ENCODE measurements around the gene UQCRHL.

The UQCRHL gene

GRCh38 chr1:15764269-15764764, 43.1 kb downstream of the UQCRHL start:
- Histone ChIP-seq H3K27ac (ENCODE audit: low read length) (no peak overlapping the region), H2AFZ (ENCODE audit: low read depth, low read length) (no peak overlapping the region), H3K27me3 (ENCODE audit: low read depth, low read length) (no peaks in the 10 kb centered on the region)

GRCh38 chr1:15762546-15762945, 44.9 kb downstream of the UQCRHL start:
- H3K4me2 ChIP-seq (ENCODE audit: low read length), result no peak overlapping the region
- no peak for TF ChIP-seq CTCF (IDR thresholded peaks at IDR 0.05; ENCODE audit: low read depth, low read length)
- TF ChIP-seq EZH2phosphoT487 (IDR thresholded peaks at IDR 0.05; ENCODE audit: low read depth), result no peak
- H3K27me3 ChIP-seq (ENCODE audit: low read depth, low read length), result no peaks in the 10 kb centered on the region
- peaks cover 7% of the 10 kb centered on the region; the same call in 1 of the 2 replicates for H3K4me1 ChIP-seq (ENCODE audit: low read length)
- H3K79me2 ChIP-seq (ENCODE audit: low read length), result no peaks in the 10 kb centered on the region
- no peak overlapping the region for H3K27ac ChIP-seq (ENCODE audit: low read length)
- no peaks in the 10 kb centered on the region for H3K9me3 ChIP-seq (ENCODE audit: insufficient read depth, low read length)
- H4K20me1 ChIP-seq (ENCODE audit: insufficient read depth, low read length), result no peaks in the 10 kb centered on the region
- no peak overlapping the region for H3K4me3 ChIP-seq (ENCODE audit: low read length)
- no peak overlapping the region for H2AFZ ChIP-seq (ENCODE audit: low read depth, low read length)
- no peaks in the 10 kb centered on the region for H3K36me3 ChIP-seq (replicated peaks; ENCODE audit: low read depth, low read length)
- no peak overlapping the region for H3K9ac ChIP-seq (ENCODE audit: low read length)

More at GRCh38 chr1:15764269-15764764, 43.1 kb downstream of the UQCRHL start:
- Histone ChIP-seq H3K4me2 (ENCODE audit: low read length) (no peak overlapping the region), H3K4me3 (ENCODE audit: low read length) (no peak overlapping the region), H3K79me2 (ENCODE audit: low read length) (no peaks in the 10 kb centered on the region), H4K20me1 (ENCODE audit: insufficient read depth, low read length) (no peaks in the 10 kb centered on the region), H3K4me1 (ENCODE audit: low read length) (peaks cover 7% of the 10 kb centered on the region; the same call in 1 of the 2 replicates), H3K36me3 (replicated peaks; ENCODE audit: low read depth, low read length) (no peaks in the 10 kb centered on the region), H3K9me3 (ENCODE audit: insufficient read depth, low read length) (no peaks in the 10 kb centered on the region), H3K9ac (ENCODE audit: low read length) (no peak overlapping the region)
- TF ChIP-seq EZH2phosphoT487 (IDR thresholded peaks at IDR 0.05; ENCODE audit: low read depth) (no peak), CTCF (IDR thresholded peaks at IDR 0.05; ENCODE audit: low read depth, low read length) (no peak)

GRCh38 chr1:15761366-15762128, 45.9 kb downstream of the UQCRHL start:
- Histone ChIP-seq H3K9ac (ENCODE audit: low read length) (no peak overlapping the region), H3K27me3 (ENCODE audit: low read depth, low read length) (peaks cover 5% of the 10 kb centered on the region; the same call in 1 of the 2 replicates), H3K36me3 (replicated peaks; ENCODE audit: low read depth, low read length) (no peaks in the 10 kb centered on the region), H4K20me1 (ENCODE audit: insufficient read depth, low read length) (no peaks in the 10 kb centered on the region), H3K4me2 (ENCODE audit: low read length) (no peak overlapping the region), H3K9me3 (ENCODE audit: insufficient read depth, low read length) (no peaks in the 10 kb centered on the region), H3K4me1 (ENCODE audit: low read length) (peaks cover 7% of the 10 kb centered on the region; the same call in 1 of the 2 replicates), H3K4me3 (ENCODE audit: low read length) (no peak overlapping the region), H3K27ac (ENCODE audit: low read length) (no peak overlapping the region), H2AFZ (ENCODE audit: low read depth, low read length) (no peak overlapping the region), H3K79me2 (ENCODE audit: low read length) (no peaks in the 10 kb centered on the region)
- TF ChIP-seq CTCF (IDR thresholded peaks at IDR 0.05; ENCODE audit: low read depth, low read length) (no peak), EZH2phosphoT487 (IDR thresholded peaks at IDR 0.05; ENCODE audit: low read depth) (no peak)

GRCh38 chr1:15760520-15761211, 46.8 kb downstream of the UQCRHL start:
- no peak overlapping the region for H3K4me3 ChIP-seq (ENCODE audit: low read length)
- no peak overlapping the region for H2AFZ ChIP-seq (ENCODE audit: low read depth, low read length)
- H3K27me3 ChIP-seq (ENCODE audit: low read depth, low read length), result peaks cover 5% of the 10 kb centered on the region; the same call in 1 of the 2 replicates
- no peak overlapping the region for H3K9ac ChIP-seq (ENCODE audit: low read length)
- H4K20me1 ChIP-seq (ENCODE audit: insufficient read depth, low read length), result no peaks in the 10 kb centered on the region
- peaks cover 2% of the 10 kb centered on the region; the same call in 1 of the 2 replicates for H3K4me1 ChIP-seq (ENCODE audit: low read length)
- TF ChIP-seq EZH2phosphoT487 (IDR thresholded peaks at IDR 0.05; ENCODE audit: low read depth), result no peak
- no peak for TF ChIP-seq CTCF (IDR thresholded peaks at IDR 0.05; ENCODE audit: low read depth, low read length)
- H3K9me3 ChIP-seq (ENCODE audit: insufficient read depth, low read length), result no peaks in the 10 kb centered on the region
- no peak overlapping the region for H3K4me2 ChIP-seq (ENCODE audit: low read length)
- no peaks in the 10 kb centered on the region for H3K36me3 ChIP-seq (replicated peaks; ENCODE audit: low read depth, low read length)
- no peaks in the 10 kb centered on the region for H3K79me2 ChIP-seq (ENCODE audit: low read length)
- no peak overlapping the region for H3K27ac ChIP-seq (ENCODE audit: low read length)
